ENCODE measurements around the gene MYBBP1A.

The MYBBP1A gene

DNA sequence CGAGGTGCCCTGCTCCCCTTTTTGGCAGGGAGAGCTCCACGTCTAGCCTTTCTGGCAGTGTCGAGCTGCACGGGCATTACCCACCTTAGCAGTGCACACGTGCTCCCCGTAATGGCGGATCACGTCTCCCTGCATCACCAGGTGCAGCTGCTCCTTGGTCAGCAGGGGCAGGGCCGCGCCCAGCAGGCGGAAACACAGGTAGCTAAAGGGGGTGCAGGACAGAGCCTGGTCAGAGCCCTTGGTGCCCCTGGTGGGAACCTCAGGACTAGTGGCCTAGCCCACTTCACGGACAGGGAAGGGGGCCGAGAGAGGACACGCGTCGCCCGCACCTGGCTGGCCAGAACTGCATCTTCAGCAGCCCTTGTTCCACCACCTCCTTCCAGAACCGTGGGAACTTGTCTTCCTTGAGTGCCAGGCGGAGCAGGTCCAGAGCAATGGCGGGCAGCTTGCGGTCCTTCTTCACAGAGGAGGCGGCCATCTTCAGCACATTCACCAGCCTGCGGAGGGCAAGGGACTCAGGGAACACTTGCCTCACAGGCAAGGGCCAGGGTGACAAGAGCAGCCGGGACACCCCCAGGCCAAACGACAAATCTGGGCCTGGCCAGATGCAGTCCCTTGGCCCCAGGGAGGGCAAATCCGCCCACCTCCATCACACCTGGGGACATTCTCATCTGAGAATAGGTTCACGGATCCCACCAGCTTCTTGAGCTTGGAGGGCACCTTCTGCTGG, 3.2 kb downstream of the MYBBP1A start:
- H3K9me3 ChIP-seq (replicated peaks in 1 of 11), result no peaks in the 10 kb centered on the region
- no peak for TF ChIP-seq Cebpa-rat (IDR thresholded peaks at IDR 0.05)
- peaks cover 63 to 74% (median 71%) of the 10 kb centered on the region in 11 experiments for H3K36me3 ChIP-seq

DNA sequence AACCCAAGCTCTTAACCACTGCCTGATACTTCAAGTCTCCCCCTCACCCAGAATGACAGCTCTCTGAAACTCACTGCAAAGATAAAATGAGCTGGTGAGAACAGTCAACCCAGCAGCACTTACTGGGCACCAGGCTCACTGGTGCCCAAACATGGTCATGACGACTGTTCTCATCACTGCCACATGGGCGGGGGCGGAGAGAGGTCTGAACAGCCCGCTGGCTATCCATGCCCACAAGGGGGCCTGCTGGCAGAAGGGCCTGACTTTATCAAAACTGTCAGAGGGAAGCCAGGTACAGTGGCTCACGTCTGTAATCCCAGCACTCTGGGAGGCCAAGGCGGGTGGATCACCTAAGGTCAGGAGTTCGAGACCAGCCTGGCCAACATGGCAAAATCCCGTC, 4.0 kb downstream of the MYBBP1A start:
- Histone ChIP-seq H3K4me2 (no peak overlapping the region), H3K27ac (no peak overlapping the region), H3K9me3 (replicated peaks in 1 of 11) (no peaks in the 10 kb centered on the region), H3K4me3 (no peak overlapping the region), H3K4me1 (peaks cover 18 to 23% (median 22%) of the 10 kb centered on the region in 10 experiments), H3K27me3 (no peaks in the 10 kb centered on the region), H3K36me3 (peaks cover 71 to 82% (median 79%) of the 10 kb centered on the region in 11 experiments), H4K20me1 (peaks cover 0 to 87% (median 67%) of the 10 kb centered on the region in 11 experiments; a peak in 18 of 22 replicates), H3K9ac (no peak overlapping the region)
- no peak for TF ChIP-seq Cebpa-rat (IDR thresholded peaks at IDR 0.05)

More for the DNA sequence above, 3.2 kb downstream of the MYBBP1A start:
- no peak overlapping the region for H3K9ac ChIP-seq
- no peak overlapping the region for H3K27ac ChIP-seq
- peaks cover 0 to 79% (median 66%) of the 10 kb centered on the region in 11 experiments; a peak in 18 of 22 replicates for H4K20me1 ChIP-seq
- no peak overlapping the region for H3K4me2 ChIP-seq
- no peaks in the 10 kb centered on the region for H3K27me3 ChIP-seq
- peaks cover 24 to 31% (median 28%) of the 10 kb centered on the region in 10 experiments for H3K4me1 ChIP-seq
- no peak overlapping the region for H3K4me3 ChIP-seq

DNA sequence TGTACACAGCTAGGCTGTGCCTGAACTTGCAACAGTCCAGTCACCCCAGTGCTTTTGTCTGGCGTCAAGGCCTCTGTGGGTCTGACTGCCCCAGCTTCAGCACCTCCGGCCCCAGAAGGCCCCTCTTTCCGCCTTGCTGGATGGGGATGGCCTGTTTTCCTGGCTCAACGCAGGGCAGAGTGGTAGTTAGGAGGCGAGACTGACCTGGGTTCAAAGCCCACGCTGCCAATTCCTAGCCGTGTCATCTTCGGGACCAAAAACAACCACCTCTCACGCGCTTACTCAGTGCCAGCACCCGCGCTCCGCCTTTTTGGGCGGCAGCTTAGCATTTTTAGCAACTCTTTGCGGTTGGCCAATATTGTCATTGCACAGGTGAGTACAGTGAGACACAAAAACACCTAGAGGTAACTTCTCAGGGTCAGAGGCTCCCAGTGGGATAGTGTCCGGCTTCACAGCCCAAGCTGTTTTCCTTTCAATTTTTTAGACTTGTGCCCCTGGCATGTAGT, 4.6 kb downstream of the MYBBP1A start:
- Histone ChIP-seq H3K4me1 (peaks cover 12 to 17% (median 17%) of the 10 kb centered on the region in 10 experiments), H3K27ac (no peak overlapping the region), H3K9me3 (replicated peaks in 1 of 11) (no peaks in the 10 kb centered on the region), H4K20me1 (peaks cover 0 to 93% (median 70%) of the 10 kb centered on the region in 11 experiments; a peak in 18 of 22 replicates), H3K9ac (peak overlapping the region in 1 of 11 experiments; percentile 8; a peak in 2 of 22 replicates), H3K4me2 (no peak overlapping the region), H3K27me3 (no peaks in the 10 kb centered on the region), H3K4me3 (no peak overlapping the region), H3K36me3 (peaks cover 74 to 87% (median 85%) of the 10 kb centered on the region in 11 experiments)
- TF ChIP-seq Cebpa-rat (IDR thresholded peaks at IDR 0.05), result no peak

DNA sequence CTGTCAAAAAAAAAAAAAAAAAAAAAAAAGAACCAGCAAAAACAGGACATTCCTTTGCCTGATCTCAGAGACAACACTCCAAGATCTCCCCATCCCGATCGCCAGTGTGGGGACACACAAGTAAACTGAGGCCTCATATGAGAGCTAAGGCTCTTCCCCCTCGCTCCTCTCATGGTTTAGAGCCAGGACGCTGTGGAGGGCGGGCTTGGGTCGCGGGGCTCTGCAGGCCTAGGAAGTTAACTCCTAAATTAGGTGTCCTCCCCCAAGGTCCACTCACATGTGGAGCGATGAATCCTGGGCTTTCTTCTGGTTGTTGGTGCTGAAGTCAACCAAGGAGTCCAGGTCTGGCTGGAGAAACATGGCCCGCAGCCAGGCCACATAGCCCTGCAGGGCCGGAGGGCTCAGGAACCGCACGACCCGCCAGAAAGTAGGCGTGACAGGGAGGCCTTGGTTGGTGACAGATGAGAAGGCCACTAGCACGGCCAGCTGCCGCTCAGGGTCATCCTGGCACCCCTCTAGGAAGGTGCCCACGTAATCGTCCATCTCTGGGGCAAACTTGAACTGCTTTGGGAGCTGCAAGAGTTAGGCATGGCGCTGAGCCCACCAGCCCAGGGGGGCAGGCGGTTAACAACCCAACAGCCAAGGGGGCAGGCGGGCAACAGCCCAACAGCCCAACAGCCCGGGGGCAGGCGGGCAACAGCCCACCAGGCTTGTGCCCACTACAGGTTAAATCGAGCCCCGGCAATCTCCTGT, 5.2 kb downstream of the MYBBP1A start:
- Histone ChIP-seq H3K9ac (peak overlapping the region in 1 of 11 experiments; percentile 8; a peak in 1 of 22 replicates), H3K27ac (no peak overlapping the region), H3K27me3 (no peaks in the 10 kb centered on the region), H3K36me3 (peaks cover 80 to 94% (median 91%) of the 10 kb centered on the region in 11 experiments), H3K9me3 (replicated peaks in 1 of 11) (no peaks in the 10 kb centered on the region), H3K4me3 (no peak overlapping the region), H3K4me2 (no peak overlapping the region), H4K20me1 (peaks cover 0 to 99% (median 75%) of the 10 kb centered on the region in 11 experiments; a peak in 18 of 22 replicates), H3K4me1 (peaks cover 12 to 16% (median 15%) of the 10 kb centered on the region in 10 experiments)
- TF ChIP-seq Cebpa-rat (IDR thresholded peaks at IDR 0.05), result no peak

DNA sequence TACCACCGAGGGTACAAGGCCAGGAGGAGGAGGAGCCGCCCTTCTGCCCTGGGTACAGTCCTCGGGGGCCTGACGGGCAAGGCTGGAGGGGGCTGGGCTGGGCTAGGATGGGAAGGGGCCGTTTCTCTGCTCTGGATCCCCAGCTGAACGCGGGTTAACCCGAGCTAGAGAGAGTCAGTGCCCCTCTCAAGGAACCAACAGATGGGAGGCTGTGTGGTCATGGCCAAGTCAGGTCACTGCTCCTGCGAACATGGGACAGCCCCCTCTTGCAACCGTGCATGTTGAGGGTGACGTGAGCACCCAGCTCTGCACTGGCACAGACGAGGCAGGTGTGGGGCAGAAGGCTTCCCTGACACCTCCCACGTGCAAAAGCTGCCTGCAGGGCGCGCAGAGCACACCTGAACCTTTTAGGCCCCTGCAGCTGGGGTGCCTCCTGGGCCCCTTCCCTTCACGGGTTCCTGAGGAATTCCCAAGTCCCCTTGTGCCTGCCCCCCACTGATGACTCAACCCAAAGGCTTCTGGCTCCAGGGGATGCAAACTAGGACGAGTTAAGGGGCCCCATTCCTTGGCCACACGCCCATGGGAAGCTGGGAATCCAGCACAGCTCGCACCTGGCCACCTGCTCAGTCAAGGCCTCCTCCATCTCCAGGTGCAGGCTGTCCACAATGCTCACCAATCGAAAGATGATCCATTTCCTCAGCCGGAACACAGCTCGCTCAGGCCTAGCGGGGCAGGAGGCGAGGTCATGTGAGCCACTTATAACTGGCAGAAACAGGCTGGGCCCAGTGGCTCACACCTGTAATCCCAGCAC, 6.3 kb downstream of the MYBBP1A start:
- Histone ChIP-seq H3K4me2 (no peak overlapping the region), H3K4me3 (no peak overlapping the region), H3K9me3 (replicated peaks in 1 of 11) (no peaks in the 10 kb centered on the region), H3K9ac (no peak overlapping the region), H3K4me1 (peaks cover 7 to 12% (median 9%) of the 10 kb centered on the region in 10 experiments), H3K36me3 (peaks cover 81 to 96% (median 95%) of the 10 kb centered on the region in 11 experiments), H3K27me3 (no peaks in the 10 kb centered on the region), H4K20me1 (peaks cover 0 to 95% (median 75%) of the 10 kb centered on the region in 11 experiments; a peak in 18 of 22 replicates), H3K27ac (no peak overlapping the region)
- no peak for TF ChIP-seq Cebpa-rat (IDR thresholded peaks at IDR 0.05)

DNA sequence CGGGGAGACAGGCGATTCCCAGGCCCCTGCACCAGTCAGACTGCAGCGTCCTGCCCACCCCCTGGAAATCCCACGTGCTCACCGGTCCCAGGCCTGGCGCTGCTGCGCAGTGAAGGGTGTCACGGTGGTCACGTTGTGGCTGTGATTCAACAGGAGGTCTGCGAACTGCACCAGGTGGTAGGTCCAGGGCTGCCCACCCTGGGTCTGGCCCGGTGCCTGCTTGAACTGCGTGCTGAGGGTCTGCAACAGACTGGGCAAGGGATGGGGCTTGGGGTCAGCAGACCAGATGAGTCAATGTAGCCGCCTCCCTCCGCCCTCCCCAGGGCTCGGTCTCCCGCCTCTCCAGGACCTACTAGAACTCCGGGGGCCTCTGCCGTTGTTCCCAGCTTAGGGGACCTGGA, 7.1 kb downstream of the MYBBP1A start:
- H3K27ac ChIP-seq, result no peak overlapping the region
- H3K9me3 ChIP-seq (replicated peaks in 1 of 11), result no peaks in the 10 kb centered on the region
- TF ChIP-seq Cebpa-rat (IDR thresholded peaks at IDR 0.05), result no peak
- H3K9ac ChIP-seq, result no peak overlapping the region
- H3K36me3 ChIP-seq, result peaks cover 78 to 96% (median 95%) of the 10 kb centered on the region in 11 experiments
- H3K27me3 ChIP-seq, result no peaks in the 10 kb centered on the region
- peaks cover 0 to 3% (median under 1%) of the 10 kb centered on the region in 10 experiments; a peak in 11 of 20 replicates for H3K4me1 ChIP-seq
- H3K4me2 ChIP-seq, result no peak overlapping the region
- H3K4me3 ChIP-seq, result no peak overlapping the region
- H4K20me1 ChIP-seq, result peaks cover 0 to 95% (median 81%) of the 10 kb centered on the region in 11 experiments; a peak in 18 of 22 replicates

DNA sequence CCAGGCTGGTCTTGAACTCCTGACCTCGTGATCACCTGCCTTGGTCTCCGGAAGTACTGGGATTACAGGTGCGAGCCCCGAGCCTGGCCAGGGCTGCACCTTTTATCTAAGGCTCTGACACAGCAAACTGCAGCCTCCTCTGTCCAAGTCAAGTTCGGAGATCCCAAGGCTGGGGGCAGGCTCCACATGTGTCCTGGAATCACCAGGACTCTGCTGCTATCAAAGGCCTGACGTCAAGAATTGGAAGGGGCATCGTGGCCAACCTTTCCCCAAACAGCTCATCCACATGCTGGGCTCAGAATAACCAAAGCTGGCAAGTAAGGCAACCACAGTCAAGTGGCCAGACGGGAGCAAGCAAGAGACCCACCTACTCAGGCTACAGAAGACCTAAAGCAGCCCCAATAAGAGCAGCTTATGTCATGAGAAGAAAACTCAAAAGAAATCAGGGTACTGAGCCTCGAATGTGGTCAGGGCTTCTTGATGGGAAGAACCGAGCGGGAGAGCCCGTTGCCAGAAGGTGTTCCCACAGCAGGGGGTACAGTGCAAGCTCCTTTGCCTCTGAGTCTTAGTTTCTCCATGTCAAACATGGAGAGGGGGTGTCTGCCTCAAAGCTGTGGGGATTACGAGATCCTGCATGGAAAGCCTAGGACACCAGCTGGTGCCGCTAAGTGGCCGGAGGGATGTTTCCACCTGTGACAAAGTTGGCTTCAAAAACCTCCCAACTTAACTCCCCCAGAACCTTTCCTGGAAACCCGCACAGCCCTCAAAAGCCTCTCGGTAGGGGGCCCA, 7.9 kb downstream of the MYBBP1A start:
- Histone ChIP-seq H4K20me1 (peaks cover 0 to 95% (median 88%) of the 10 kb centered on the region in 11 experiments; a peak in 18 of 22 replicates), H3K36me3 (peaks cover 79 to 96% (median 95%) of the 10 kb centered on the region in 11 experiments), H3K27ac (no peak overlapping the region), H3K9ac (no peak overlapping the region; a peak in 1 of 22 replicates), H3K4me2 (no peak overlapping the region), H3K4me1 (no peaks in the 10 kb centered on the region; a peak in 1 of 20 replicates), H3K9me3 (replicated peaks in 1 of 11) (no peaks in the 10 kb centered on the region), H3K4me3 (no peak overlapping the region), H3K27me3 (no peaks in the 10 kb centered on the region)
- TF ChIP-seq Cebpa-rat (IDR thresholded peaks at IDR 0.05), result no peak

Measured in BLaER1 treated with 17β-estradiol and CSF1 and Interleukin-3, amounts not matched to agents 10 nM and 100 nM (cell line).